Measurements from ENCODE around the gene GCLC.
A peak's percentile ranks its signal among the peaks of the same experiment; 100 is the strongest.
"Not testable (repeated sequence)": the region's sequence is repeated elsewhere in the genome, so short reads cannot be mapped to it uniquely, and the experiment has no call there.

GCLC gene

DNA sequence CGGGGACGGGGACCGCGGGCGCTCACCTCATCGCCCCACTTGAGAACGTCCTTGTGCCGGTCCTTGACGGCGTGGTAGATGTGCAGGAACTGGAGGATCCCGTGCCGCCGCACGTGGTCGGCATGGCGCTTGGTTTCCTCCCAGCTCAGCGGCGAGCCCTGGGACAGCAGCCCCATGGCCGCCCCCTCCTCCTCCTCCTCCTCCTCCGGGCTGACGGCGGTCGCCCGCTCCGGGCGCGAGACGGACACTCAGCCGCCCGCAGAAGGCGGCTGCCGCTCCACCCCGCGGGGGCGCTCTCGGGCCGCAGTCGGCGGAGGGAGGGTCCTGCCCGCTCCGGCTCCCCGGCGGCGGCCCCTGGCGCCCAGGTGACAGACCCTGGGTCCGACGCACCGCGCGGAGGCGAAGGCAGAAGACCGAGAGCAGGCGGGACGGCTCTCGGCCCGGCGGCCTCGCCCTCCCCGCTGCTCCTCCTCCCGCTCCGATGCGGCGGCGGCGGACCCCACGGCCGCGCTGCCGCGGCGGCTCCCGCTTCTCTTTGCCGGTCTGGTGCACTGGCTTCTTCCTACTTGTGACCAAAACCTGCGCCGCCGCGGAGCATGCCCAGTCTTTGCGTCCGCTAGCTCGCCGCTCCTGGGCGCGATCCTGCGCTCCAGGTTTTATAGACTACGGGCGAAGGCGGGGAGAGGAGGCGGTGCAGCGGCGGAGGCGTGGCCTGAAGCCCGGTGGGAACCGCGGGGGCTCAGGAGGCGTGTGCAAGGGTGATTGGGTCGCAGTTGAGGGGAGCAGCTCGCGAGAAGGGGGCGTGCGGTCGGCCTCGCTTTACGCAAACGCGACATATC, at the start of gene GCLC:
Gene GCLC (minus strand): TSS at position 632 of the 839 bp plus-strand sequence. CDS start 456 bp downstream, at position 176.
- peak; percentile 91 for DNase-seq

GRCh38 chr6:53594596-53594995, 49.7 kb upstream of the GCLC start:
- no peak for DNase-seq

DNA sequence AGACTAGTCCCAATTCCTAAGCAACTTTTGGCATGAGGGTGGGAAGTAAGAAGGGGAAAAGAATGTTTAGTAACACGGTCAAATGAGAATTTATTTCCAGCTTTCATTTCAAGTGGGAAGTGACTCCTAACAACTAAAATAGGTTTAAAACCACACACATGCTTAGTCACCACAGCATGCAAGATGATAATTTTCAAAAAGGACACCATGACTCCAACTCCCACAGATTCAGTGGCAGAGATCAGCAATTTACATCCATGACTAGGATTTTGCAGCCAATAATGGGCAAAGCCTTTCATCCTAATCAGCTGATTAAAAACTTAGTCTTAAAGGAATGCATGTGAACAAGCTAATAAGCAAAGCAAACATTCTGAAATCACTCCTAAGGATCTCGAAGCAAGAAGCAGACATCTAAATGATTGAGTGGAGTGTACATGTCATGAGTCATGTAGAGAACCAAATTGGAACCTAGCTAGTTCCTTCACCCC, 48.1 kb upstream of the GCLC start:
- DNase-seq, result no peak

DNA sequence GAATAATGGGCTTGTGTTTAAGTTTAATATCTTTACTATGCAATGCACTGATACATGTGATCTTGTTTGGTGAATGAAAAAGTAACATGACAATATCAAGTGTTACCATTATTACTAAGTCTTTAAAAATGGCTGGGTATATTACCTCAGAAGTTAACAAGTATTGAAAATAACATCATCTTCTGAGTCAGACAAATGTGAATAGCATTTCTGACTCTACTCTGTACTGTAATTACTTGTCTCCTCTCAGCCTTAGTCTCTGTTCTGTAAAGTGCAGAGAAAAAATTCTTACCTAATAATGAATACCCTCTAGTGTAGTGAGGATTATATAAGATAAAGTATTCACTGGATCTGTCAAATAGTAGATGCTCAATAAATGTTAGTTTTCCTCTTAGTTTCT, 47.0 kb upstream of the GCLC start:
- DNase-seq, result no peak

DNA sequence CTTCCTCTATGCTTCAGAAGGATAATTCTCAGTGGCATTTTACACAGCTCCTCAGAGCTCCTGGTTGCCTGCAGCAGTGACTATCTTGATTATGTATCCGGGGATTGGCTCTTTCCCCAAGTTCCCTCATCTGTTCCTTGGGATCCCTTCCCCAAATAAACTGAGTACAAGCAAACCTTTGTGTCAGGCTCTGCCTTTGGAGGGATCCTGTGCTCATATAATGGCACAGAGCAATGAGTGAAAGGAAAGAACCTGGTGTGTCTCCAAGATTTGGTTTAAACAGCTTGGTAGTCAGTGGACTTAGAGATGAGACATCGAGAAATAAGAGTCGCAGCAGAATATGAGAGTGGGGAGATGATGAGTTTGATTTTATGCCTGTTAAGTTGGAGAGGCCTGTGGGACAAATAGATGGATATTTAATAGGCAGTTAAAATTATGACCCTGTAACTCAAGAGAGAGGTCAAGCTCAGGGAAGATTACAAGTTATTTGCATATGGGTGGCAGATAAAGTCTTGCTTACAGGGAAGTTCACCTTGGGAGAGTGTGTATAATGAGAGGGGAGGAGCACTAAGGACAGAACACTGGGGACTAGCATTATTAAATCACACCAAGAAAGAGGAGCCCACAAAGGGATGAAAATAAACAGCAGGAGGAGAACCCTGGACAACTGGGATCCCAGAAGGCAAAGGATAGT, 44.1 kb upstream of the GCLC start:
- no peak for DNase-seq

- DNase-seq, result no peak
Measured at GRCh38 chr6:53587291-53587690, 42.4 kb upstream of the GCLC start.

DNA sequence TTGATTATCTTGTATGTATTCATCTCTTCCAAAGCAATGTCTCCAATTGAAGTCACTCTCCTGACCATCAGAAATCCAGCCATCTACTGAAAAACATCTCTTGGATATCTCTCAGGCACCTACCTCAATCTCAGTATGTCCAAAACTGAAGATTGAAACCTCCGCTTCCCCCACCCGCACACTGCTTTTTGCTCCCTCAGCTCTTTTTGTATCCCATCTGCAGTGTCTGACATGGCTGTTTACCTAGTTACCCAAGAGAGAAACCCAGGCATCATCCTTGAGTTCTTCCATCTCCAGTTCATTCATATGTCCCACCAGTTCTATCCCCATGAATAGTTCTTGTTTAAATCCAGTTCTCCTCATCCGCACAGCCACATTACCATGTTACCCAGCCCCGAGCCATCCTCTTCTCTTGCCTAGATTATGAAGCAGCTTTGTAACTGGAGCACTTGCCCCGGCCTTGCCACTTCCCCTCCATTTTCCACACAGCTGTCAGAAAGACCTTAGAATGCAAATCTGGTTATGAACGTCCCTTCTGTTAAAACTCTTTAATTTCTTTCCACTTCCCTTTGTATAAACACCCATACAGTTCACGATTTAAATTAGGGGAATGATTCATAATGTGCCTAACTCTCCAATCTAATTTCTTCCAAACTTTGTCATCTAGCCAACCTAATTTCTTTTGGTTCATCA, 40.5 kb upstream of the GCLC start:
- DNase-seq, result no peak

DNA sequence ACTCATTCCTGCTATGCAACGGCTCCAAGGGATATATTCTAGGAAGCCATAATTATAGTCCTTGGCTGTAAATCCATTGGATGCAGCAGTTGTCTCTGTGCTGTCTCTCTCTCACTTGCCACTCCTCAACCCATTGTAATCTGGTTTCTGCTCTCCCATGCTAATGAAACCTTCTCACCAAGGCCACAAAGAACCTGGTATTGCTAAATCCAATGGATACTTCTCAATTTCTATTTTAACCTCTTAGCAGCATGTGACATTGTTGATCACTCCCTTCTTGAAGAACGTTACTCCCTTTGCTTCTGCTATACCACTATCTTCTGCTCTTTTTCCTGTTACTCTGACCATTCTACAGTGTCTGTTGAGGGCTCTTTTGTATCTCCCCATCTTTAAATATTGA, 39.8 kb upstream of the GCLC start:
- no peak for DNase-seq

DNA sequence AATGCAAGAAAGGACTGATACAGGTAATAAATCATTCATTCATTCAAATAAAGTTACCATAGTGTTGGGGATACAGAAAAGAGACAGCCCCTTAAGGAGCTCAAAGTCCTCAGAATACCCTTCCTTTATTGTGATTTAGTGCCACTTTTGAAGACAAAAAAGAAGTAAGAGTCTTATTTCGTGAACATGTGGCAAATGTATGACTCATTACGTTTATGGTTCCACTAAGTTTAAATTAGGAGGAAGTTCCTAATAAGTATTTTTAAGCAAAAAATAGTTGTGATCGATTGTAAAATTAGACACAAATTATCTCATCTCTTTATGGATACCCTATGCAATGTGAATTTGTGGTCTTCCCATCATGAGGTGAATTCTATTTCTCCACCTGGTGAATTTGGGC, 38.5 kb upstream of the GCLC start:
- DNase-seq, result no peak

GRCh38 chr6:53582963-53583362, 38.1 kb upstream of the GCLC start:
- DNase-seq, result no peak

GRCh38 chr6:53581856-53582255, 37.0 kb upstream of the GCLC start:
- DNase-seq, result no peak

DNA sequence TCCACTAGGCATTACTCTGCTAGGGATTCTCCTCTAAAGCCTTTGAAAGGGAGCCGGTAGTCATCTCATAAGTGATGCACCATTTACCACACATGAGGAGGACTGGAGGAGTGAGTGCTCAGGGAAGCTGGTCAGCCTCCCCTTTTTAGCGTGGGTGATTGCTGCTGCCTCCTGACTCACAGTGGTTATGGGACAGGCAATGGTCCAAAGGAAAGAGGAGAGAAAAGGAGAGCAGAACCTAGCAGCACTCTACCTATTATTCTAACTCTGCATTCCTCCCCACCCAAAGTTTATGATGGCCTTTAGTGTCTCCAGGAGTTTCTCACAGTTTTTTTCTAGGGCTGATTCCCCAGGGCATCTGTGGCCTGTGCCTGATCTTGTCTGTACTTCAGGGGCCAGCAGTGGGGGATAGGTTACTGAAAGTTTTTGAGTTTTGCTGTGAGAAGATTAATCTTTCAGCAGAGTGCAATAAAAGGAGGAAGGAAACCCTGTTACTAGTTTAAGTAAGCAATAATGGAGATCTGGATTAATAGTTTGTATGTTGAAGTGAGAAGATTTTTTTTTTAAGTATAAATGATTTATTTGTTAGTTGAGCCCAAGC, 36.4 kb upstream of the GCLC start:
- DNase-seq, result no peak

- no peak for DNase-seq
Measured at GRCh38 chr6:53579338-53579737, 34.4 kb upstream of the GCLC start.

GRCh38 chr6:53578371-53578770, 33.5 kb upstream of the GCLC start:
- DNase-seq, result no peak

- DNase-seq, result no peak
Measured at GRCh38 chr6:53573299-53573698, 28.4 kb upstream of the GCLC start.

- DNase-seq, result not testable (repeated sequence)
Measured at GRCh38 chr6:53572379-53572778, 27.5 kb upstream of the GCLC start.

- DNase-seq, result no peak
Measured at GRCh38 chr6:53568776-53569616, 24.1 kb upstream of the GCLC start.

- DNase-seq, result no peak
Measured at GRCh38 chr6:53567701-53568100, 22.8 kb upstream of the GCLC start.

DNA sequence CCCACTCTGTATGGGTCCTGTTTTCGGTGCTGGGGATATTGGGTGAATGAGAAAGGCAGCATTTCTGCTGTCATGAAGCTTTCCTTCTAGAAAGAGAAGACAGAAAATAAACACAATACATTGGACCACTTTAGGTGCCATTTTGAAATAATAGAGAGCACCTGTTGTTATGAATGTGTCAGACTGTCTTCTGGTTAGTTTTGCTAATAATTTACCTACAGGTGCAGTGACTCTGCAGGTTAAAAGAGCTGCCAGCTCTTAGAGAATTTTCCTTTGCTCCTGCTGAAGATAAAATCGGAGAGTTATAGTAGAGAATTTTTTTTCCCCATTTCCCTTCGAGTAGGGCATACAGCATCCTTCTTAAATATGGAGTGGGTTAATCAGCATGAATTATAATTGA, 21.9 kb upstream of the GCLC start:
- DNase-seq, result no peak

DNA sequence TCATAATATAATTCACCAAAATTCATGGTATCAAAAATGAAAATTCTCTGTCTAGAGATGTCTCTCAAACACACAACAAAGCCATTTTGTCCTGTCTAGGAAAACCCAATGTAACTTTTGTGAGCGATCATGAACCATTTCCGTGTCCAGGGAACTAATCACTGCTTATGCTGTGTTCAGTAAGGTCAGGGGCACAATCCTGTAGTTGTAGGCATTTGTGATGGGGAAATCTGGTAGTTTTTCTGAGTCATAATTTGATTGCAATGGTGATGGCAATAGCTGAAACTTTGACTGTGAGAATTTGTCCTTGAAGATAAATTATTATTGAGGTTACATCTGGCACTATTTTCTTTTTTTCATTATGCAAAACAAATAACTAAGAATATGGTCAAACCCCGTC, 21.0 kb upstream of the GCLC start:
- no peak for DNase-seq

DNA sequence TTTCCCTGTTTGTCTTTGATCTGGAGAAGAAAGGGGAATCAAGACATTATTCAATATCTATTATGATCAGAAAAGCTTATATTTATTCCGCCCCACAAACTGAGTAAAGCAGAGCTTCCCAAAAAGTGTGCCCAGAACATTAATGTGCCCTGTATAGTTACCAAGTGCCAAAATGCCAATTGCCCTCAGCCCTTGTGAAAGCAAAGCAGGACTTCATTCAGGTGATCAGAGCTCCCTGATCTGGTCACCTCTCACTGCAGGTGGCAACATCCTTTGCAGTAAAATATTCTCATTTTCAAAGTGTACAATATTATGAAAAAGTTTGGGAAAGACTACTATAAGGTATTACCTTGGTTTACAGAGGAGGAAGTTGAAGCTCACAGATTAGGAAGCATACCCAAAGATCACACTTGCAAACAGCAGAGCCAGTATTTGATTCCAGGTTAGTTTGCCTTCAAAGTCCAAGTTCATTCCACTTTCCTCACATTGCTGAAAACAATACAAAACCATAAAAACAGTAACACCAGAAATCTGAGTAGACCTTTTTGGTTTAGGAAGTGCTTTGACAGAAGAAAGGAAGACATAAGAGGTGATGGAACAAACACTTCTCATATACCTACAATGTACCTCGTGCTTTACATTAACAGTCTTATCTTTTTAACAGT, 19.6 kb upstream of the GCLC start:
- DNase-seq, result no peak
